ENCODE data around the gene GHRHR. TPM values are rescaled to one million over a fixed set of nuclear protein-coding genes. Genes with fewer than 3 reads are reported as not detected.

Gene GHRHR
- polyA plus RNA-seq, 12 donors, result 0.60 to 2.3 (median 1.1) TPM; not detected in 3

GRCh38 chr7:30965883-30966282 is 2.1 kb downstream of the GHRHR start:
- no peak for DNase-seq

- DNase-seq, result no peak
Measured at GRCh38 chr7:30968294-30968693, 4.5 kb downstream of the GHRHR start.

- no peak for DNase-seq
Measured at GRCh38 chr7:30968747-30969603, 5.2 kb downstream of the GHRHR start.

DNA sequence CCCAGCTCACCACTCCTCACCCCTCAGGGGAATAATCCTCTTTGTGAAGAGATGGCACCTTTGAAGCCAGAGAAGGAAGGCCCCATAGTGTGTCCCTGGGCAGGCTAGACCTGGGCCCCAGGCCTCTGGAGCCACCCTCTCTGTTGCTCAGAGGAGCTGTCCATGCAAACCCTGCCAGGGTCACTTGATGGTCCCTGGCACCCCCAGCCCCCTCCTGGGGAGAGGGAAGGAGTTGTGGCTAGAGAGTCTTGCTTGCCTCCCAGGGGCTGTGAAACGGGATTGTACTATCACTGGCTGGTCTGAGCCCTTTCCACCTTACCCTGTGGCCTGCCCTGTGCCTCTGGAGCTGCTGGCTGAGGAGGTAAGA is 5.8 kb downstream of the GHRHR start:
- DNase-seq, result no peak

- no peak for DNase-seq
Measured at GRCh38 chr7:30970074-30970473, 6.3 kb downstream of the GHRHR start.

DNA sequence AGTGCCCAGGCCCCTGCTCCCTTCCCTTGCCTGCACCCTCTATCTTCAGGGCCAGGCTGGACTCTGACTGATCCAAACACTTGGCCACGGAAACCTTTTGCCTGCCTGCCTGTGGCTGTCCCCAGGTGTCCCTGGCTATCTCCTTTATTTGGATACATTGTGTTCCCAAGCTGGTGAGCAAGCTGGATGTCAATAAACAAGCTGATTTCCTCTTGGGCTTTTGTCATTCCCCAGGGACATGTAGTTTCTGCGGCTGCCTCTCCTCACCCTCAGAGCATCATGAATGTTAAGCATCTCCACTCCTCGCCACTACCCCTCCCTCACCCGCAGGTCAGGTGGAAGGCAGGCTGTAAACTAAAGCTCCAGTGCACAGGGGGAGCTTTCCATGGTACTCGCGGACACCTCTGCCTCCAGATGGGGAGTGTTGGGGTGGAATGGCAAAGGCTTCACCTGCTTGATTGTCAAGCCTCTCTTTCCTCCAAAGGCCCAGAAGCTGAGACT is 6.9 kb downstream of the GHRHR start:
- DNase-seq, result no peak

GRCh38 chr7:30971440-30971839 is 7.7 kb downstream of the GHRHR start:
- DNase-seq, result no peak

GRCh38 chr7:30971840-30972563 is 8.2 kb downstream of the GHRHR start:
- no peak for DNase-seq

DNA sequence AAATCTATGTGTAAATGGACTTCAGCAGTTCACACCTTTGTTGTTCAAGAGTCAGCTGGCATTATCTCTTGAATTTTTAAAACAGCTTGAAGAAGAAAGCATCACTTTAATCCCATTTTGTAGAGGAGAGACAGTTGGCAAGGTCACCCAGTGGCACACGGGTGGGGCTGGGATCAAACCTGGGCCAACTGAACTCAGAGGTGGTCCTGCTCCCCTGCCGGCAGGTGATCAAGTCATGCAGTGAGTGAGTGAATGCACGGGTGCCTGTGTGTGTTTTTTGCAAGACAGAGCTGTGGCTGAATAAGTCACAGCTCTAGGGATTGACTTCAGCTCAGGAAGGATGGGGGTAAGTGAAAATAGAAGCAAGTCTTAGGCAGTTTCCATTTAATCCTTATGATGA is 9.5 kb downstream of the GHRHR start:
- no peak for DNase-seq

GRCh38 chr7:30973791-30974604 is 10.2 kb downstream of the GHRHR start:
- no peak for DNase-seq

DNA sequence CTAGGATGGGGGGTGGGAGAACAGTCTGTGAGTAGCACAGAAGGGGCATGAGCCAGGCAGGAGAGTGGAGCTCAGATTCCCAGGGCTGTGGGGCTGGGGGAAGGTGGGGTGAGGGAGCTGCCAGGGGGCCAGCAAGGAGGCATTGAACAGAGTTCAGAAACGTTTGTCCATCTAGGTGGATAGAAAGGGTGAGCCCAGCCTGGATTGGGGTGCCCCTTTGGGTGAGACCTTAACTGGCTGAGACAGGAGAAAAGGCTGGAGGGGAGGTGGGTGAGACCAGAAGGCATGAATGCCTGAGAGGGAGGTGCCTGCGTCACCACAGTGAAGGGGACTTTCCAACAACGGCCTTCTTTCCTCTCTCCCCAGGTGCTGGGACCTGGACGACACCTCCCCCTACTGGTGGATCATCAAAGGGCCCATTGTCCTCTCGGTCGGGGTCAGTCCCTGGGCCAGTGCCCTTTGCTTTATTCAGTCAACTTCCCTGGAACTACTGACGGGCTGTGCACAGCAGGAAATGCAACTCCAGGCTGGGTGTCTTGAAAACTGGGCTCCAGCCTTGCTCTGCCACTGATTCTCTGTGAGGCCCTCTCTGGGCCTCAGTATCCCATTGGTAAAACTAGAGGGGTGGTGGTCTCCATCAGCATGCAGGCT is 11.0 kb downstream of the GHRHR start:
- DNase-seq, result peak; percentile 26

- no peak for DNase-seq
Measured at GRCh38 chr7:30975256-30975899, 11.6 kb downstream of the GHRHR start.

DNA sequence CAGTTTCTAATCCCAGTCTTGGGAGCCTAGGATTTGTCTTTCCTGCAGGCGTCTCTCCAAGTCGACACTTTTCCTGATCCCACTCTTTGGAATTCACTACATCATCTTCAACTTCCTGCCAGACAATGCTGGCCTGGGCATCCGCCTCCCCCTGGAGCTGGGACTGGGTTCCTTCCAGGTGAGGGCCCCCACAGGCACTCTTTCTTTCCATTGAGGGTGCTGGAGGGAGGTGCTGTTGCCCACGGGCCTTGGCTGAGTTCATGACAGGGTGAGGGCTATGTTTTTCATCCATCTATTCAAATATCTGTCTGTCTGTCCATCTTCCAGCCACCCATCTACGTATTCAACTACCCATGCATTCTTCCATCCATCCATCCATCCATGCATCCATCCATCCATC is 12.6 kb downstream of the GHRHR start:
- DNase-seq, result no peak

DNA sequence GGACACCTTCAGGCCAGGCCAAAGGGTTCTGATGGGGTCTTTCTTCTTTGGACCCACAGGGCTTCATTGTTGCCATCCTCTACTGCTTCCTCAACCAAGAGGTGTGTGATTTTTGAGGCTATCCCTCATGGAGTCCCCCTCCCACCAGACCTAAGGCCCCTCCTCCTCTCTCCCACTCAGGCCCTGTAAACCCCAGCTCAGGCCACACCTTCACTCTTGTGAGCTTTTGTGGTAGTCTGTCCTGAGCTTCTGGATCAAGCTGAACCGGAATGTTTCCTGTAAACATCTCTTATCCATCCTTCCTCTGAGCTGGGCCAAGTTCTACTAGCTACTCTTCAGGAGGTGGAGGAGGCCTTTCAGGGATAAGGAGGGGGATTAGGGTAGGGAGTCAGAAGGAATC is 13.5 kb downstream of the GHRHR start:
- DNase-seq, result no peak

- no peak for DNase-seq
Measured at GRCh38 chr7:30977896-30978564, 14.3 kb downstream of the GHRHR start.

DNA sequence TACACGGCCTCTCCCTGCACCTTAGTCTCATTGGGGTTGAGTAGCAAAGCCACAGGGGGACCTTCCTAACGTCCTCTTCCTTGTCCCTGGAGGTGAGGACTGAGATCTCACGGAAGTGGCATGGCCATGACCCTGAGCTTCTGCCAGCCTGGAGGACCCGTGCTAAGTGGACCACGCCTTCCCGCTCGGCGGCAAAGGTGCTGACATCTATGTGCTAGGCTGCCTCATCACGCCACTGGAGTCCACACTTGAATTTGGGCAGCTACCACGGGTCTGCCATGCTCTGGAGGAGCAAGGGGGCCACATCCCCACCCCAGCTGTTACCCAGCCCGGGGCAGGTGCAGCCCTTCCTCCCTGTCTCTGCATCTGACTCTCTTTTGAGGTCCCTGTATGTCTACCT is 15.3 kb downstream of the GHRHR start:
- DNase-seq, result no peak

DNA sequence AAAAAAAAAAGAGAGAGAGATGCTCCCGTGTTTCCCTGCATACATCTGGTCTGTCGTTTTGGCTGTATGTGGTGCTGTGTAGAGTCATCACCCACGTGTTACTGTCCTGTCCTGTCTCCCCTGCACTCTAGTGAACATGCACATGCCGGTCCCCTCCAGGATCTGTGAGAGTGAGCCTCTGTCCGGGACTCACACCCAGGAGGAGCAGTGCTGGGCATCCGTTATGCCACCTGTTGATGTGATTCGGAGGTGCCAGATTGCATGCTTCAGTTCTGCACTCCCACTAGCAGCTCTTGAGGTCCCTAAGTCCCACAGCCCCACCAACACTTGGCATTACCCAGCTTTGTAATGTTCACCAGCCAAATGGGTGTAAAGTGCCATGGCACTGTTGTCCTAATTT is 16.4 kb downstream of the GHRHR start:
- DNase-seq, result no peak

- no peak for DNase-seq
Measured at GRCh38 chr7:30980751-30981150, 17.0 kb downstream of the GHRHR start.

DNA sequence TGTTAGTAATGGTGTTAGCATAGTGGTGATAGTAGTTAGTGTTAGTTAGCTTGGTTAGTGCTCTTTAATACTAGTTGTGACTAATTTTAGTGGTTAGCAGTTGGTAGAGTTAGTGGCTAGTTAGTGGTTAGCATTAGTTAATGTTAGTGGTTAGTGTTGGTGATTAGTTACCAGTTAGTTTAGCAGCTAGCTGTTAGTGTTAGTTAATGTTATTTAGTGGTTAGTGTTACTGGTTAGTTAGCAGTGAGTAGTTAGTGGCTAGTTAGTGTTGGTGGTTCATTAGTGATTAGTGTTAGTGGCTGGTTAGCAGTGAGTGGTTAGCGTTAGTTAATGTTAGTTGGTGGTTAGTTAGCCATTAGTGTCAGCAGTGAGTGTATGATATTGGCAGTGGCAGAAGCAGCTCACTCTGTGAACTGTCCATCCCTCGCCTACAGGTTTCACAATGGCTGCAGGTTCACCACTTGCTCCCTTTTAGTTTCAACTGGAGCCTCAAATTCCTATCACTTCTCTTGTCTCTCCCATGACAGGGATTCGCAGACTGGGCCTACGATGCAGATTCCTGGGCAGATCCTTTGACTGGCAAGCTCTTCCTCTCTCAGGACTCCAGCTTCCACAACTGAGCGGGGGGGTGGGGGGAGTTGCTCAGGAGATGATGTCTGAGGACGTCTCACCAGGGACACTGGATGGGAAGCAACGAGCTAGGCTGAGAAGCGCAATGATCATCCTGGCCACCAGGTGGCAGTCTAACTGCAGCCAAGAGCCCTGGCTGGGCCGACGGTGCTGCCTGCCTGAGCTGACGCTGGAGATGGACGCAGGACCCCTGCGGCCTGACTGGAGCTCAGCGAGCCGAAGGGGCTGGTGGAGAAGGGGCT is 19.5 kb downstream of the GHRHR start:
- peak; percentile 91 for DNase-seq

- DNase-seq, result no peak
Measured at GRCh38 chr7:30983914-30984247, 20.1 kb downstream of the GHRHR start.

All from muscle of arm (tissue), 12 donors.